Measurements from ENCODE around the gene DCDC2. TPM values are rescaled to one million over a fixed set of nuclear protein-coding genes. Genes with fewer than 3 reads are reported as not detected.
A peak's percentile ranks its signal among the peaks of the same experiment; 100 is the strongest.
"Not testable (repeated sequence)": the region's sequence is repeated elsewhere in the genome, so short reads cannot be mapped to it uniquely, and the experiment has no call there.

Gene DCDC2
- total RNA-seq = under 1 TPM in 1 of 3 donors, not detected in 2; 0.20 TPM

- Mint-ChIP-seq H3K27me3 (ENCODE audit: low read depth) (peaks cover 9% of the 10 kb centered on the region), H3K4me3 (peak within 1 kb of the TSS; percentile 79), H3K36me3 (ENCODE audit: insufficient read depth) (no peaks in the 10 kb centered on the region), H3K9me3 (no peaks in the 10 kb centered on the region), H3K4me1 (ENCODE audit: low read depth) (peaks cover 27% of the 10 kb centered on the region)
- peak; percentile 13 for DNase-seq
- ATAC-seq = peak; percentile 25 to 29
Measured at GRCh38 chr6:24357336-24358218, at the start of gene DCDC2. TSS of gene DCDC2 (minus strand) at chr6:24358059. CDS start at chr6:24357750, 309 bp downstream.

GRCh38 chr6:24405262-24405661 lies 47.4 kb upstream of the DCDC2 start:
- H3K4me3 Mint-ChIP-seq = no peak overlapping the region
- H3K36me3 Mint-ChIP-seq (ENCODE audit: insufficient read depth) = peaks cover 1% of the 10 kb centered on the region
- H3K4me1 Mint-ChIP-seq (ENCODE audit: low read depth) = peaks cover 23% of the 10 kb centered on the region
- DNase-seq (no peak), ATAC-seq (no peak)
- no peaks in the 10 kb centered on the region for H3K9me3 Mint-ChIP-seq
- peaks cover 6% of the 10 kb centered on the region for H3K27me3 Mint-ChIP-seq (ENCODE audit: low read depth)

- H3K36me3 Mint-ChIP-seq (ENCODE audit: insufficient read depth) = peaks cover 1% of the 10 kb centered on the region
- DNase-seq (no peak), ATAC-seq (no peak)
- peak overlapping the region; percentile 95 for H3K4me3 Mint-ChIP-seq
- H3K4me1 Mint-ChIP-seq (ENCODE audit: low read depth) = peaks cover 23% of the 10 kb centered on the region
- peaks cover 19% of the 10 kb centered on the region for H3K27me3 Mint-ChIP-seq (ENCODE audit: low read depth)
- no peaks in the 10 kb centered on the region for H3K9me3 Mint-ChIP-seq
Measured at GRCh38 chr6:24403501-24403824, 45.6 kb upstream of the DCDC2 start.

- peak; percentile 97 for ATAC-seq
- H3K4me1 Mint-ChIP-seq (ENCODE audit: low read depth) = peaks cover 23% of the 10 kb centered on the region
- H3K36me3 Mint-ChIP-seq (ENCODE audit: insufficient read depth) = peaks cover 1% of the 10 kb centered on the region
- H3K27me3 Mint-ChIP-seq (ENCODE audit: low read depth) = peaks cover 20% of the 10 kb centered on the region
- H3K9me3 Mint-ChIP-seq = no peaks in the 10 kb centered on the region
- peak within 1 kb of the TSS; percentile 95 for H3K4me3 Mint-ChIP-seq
- peak; percentile 70 for DNase-seq
Measured at GRCh38 chr6:24402697-24403500, 45.0 kb upstream of the DCDC2 start, which contains the start of gene MRS2. TSS of gene MRS2 (plus strand) at chr6:24402936. CDS start at chr6:24403047, 111 bp downstream.

- ATAC-seq (no peak), DNase-seq (no peak)
- H3K36me3 Mint-ChIP-seq (ENCODE audit: insufficient read depth) = no peaks in the 10 kb centered on the region
- no peaks in the 10 kb centered on the region for H3K9me3 Mint-ChIP-seq
- H3K27me3 Mint-ChIP-seq (ENCODE audit: low read depth) = peaks cover 28% of the 10 kb centered on the region
- no peak overlapping the region for H3K4me3 Mint-ChIP-seq
- peaks cover 23% of the 10 kb centered on the region for H3K4me1 Mint-ChIP-seq (ENCODE audit: low read depth)
Measured at GRCh38 chr6:24401458-24401857, 43.6 kb upstream of the DCDC2 start.

GRCh38 chr6:24400045-24401039 lies 42.5 kb upstream of the DCDC2 start:
- Mint-ChIP-seq H3K4me1 (ENCODE audit: low read depth) (peaks cover 21% of the 10 kb centered on the region), H3K27me3 (ENCODE audit: low read depth) (peaks cover 30% of the 10 kb centered on the region)
- DNase-seq; H3K36me3 Mint-ChIP-seq (ENCODE audit: insufficient read depth); ATAC-seq; H3K4me3 Mint-ChIP-seq; H3K9me3 Mint-ChIP-seq: not testable (repeated sequence)

GRCh38 chr6:24397631-24398030 lies 39.8 kb upstream of the DCDC2 start:
- Mint-ChIP-seq H3K4me3 (no peak overlapping the region), H3K36me3 (ENCODE audit: insufficient read depth) (no peaks in the 10 kb centered on the region), H3K4me1 (ENCODE audit: low read depth) (peaks cover 2% of the 10 kb centered on the region), H3K9me3 (no peaks in the 10 kb centered on the region), H3K27me3 (ENCODE audit: low read depth) (peaks cover 34% of the 10 kb centered on the region)
- DNase-seq = no peak
- ATAC-seq = no peak

GRCh38 chr6:24396824-24397223 lies 39.0 kb upstream of the DCDC2 start:
- DNase-seq (no peak), ATAC-seq (no peak)
- Mint-ChIP-seq H3K27me3 (ENCODE audit: low read depth) (peaks cover 34% of the 10 kb centered on the region), H3K4me3 (no peak overlapping the region), H3K4me1 (ENCODE audit: low read depth) (no peaks in the 10 kb centered on the region), H3K9me3 (no peaks in the 10 kb centered on the region), H3K36me3 (ENCODE audit: insufficient read depth) (no peaks in the 10 kb centered on the region)

GRCh38 chr6:24394780-24395437 lies 37.0 kb upstream of the DCDC2 start:
- Mint-ChIP-seq H3K4me3 (no peak overlapping the region), H3K27me3 (ENCODE audit: low read depth) (peaks cover 25% of the 10 kb centered on the region), H3K9me3 (no peaks in the 10 kb centered on the region), H3K36me3 (ENCODE audit: insufficient read depth) (no peaks in the 10 kb centered on the region), H3K4me1 (ENCODE audit: low read depth) (no peaks in the 10 kb centered on the region)
- ATAC-seq (no peak), DNase-seq (no peak)

- peaks cover 19% of the 10 kb centered on the region for H3K27me3 Mint-ChIP-seq (ENCODE audit: low read depth)
- DNase-seq (no peak), ATAC-seq (no peak)
- H3K4me3 Mint-ChIP-seq = no peak overlapping the region
- no peaks in the 10 kb centered on the region for H3K4me1 Mint-ChIP-seq (ENCODE audit: low read depth)
- no peaks in the 10 kb centered on the region for H3K36me3 Mint-ChIP-seq (ENCODE audit: insufficient read depth)
- H3K9me3 Mint-ChIP-seq = no peaks in the 10 kb centered on the region
Measured at GRCh38 chr6:24394061-24394779, 36.4 kb upstream of the DCDC2 start.

- no peak for DNase-seq
- H3K4me3 Mint-ChIP-seq = no peak overlapping the region
- no peaks in the 10 kb centered on the region for H3K4me1 Mint-ChIP-seq (ENCODE audit: low read depth)
- no peak for ATAC-seq
- H3K36me3 Mint-ChIP-seq (ENCODE audit: insufficient read depth) = no peaks in the 10 kb centered on the region
- H3K9me3 Mint-ChIP-seq = no peaks in the 10 kb centered on the region
- H3K27me3 Mint-ChIP-seq (ENCODE audit: low read depth) = peaks cover 12% of the 10 kb centered on the region
Measured at GRCh38 chr6:24391756-24392405, 34.0 kb upstream of the DCDC2 start.

- no peak for DNase-seq
- Mint-ChIP-seq H3K4me1 (ENCODE audit: low read depth) (no peaks in the 10 kb centered on the region), H3K4me3 (no peak overlapping the region), H3K27me3 (ENCODE audit: low read depth) (peaks cover 6% of the 10 kb centered on the region), H3K36me3 (ENCODE audit: insufficient read depth) (no peaks in the 10 kb centered on the region), H3K9me3 (no peaks in the 10 kb centered on the region)
- no peak for ATAC-seq
Measured at GRCh38 chr6:24391208-24391607, 33.3 kb upstream of the DCDC2 start.
